Rectal smooth muscle tissue (tissue), 1 donor: ENCODE data around the gene DNAH8.
"Not testable (repeated sequence)": the region's sequence is repeated elsewhere in the genome, so short reads cannot be mapped to it uniquely, and the experiment has no call there.

Experiments
- H3K27ac ChIP-seq: one replicate; pipeline ENCODE4 v1.7.0; 2013; ENCODE audit warnings: low read depth, low read length, inconsistent platforms
- H3K27me3 ChIP-seq: one replicate; pipeline ENCODE4 v1.7.0; 2013; ENCODE audit warnings: low read length; ENCODE audit not compliant: control insufficient read depth, insufficient read depth
- H3K36me3 ChIP-seq: one replicate; pipeline ENCODE4 v1.7.0; 2013; ENCODE audit warnings: low read length; ENCODE audit not compliant: control insufficient read depth, insufficient read depth
- H3K4me1 ChIP-seq: one replicate; pipeline ENCODE4 v1.7.0; 2013; ENCODE audit warnings: low read length; ENCODE audit not compliant: control insufficient read depth, insufficient read depth
- H3K4me3 ChIP-seq: one replicate; pipeline ENCODE4 v1.7.0; 2013; ENCODE audit warnings: low read length
- H3K9ac ChIP-seq: one replicate; pipeline ENCODE4 v1.7.0; 2013; ENCODE audit warnings: low read length

Gene DNAH8

DNA sequence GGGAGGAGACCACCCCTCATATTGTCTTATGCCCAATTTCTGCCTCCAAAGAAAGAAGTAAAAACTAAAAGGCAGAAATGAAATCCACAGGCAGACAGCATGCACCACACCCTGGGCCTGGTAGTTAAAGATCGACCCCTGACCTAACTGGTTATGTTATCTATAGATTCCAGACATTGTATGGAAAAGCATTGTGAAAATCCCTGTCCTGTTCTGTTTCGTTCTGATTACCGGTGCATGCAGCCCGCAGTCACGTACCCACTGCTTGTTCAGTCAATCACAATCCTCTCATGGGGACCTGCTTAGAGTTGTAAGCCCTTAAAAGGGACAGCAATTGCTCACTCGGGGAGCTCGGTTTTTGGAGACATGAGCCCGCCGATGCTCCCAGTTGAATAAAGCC is 81.3 kb downstream of the DNAH8 start:
- H3K4me1 ChIP-seq, H3K9ac ChIP-seq, H3K27ac ChIP-seq, H3K4me3 ChIP-seq, H3K36me3 ChIP-seq, H3K27me3 ChIP-seq: not testable (repeated sequence)

DNA sequence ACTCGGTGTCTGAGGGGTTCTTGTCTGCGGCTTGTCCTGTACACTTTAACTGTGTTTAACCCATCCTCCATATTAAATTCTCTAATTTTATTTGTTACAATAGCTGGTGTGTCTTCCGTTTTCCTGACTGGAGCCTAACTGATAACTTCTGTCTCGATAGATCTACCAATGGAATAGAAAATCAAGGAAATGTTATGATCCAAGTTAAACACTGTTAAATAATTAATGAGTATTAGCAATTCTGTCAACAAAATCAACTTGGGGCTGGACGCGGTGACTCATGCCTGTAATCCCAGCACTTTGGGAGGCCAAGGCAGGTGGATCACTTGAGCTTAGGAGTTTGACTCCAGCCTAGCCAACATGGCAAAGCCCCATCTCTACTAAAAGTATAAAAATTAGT is 81.7 kb downstream of the DNAH8 start:
- H3K27me3 ChIP-seq = no peaks in the 10 kb centered on the region
- no peak overlapping the region for H3K27ac ChIP-seq

GRCh38 chr6:38797391-38797790 is 82.3 kb downstream of the DNAH8 start:
- no peak overlapping the region for H3K4me3 ChIP-seq
- H3K27ac ChIP-seq = no peak overlapping the region
- H3K4me1 ChIP-seq = no peaks in the 10 kb centered on the region

More for the DNA sequence above, 81.7 kb downstream of the DNAH8 start:
- Histone ChIP-seq H3K36me3 (no peaks in the 10 kb centered on the region), H3K9ac (no peak overlapping the region), H3K4me3 (no peak overlapping the region), H3K4me1 (no peaks in the 10 kb centered on the region)

DNA sequence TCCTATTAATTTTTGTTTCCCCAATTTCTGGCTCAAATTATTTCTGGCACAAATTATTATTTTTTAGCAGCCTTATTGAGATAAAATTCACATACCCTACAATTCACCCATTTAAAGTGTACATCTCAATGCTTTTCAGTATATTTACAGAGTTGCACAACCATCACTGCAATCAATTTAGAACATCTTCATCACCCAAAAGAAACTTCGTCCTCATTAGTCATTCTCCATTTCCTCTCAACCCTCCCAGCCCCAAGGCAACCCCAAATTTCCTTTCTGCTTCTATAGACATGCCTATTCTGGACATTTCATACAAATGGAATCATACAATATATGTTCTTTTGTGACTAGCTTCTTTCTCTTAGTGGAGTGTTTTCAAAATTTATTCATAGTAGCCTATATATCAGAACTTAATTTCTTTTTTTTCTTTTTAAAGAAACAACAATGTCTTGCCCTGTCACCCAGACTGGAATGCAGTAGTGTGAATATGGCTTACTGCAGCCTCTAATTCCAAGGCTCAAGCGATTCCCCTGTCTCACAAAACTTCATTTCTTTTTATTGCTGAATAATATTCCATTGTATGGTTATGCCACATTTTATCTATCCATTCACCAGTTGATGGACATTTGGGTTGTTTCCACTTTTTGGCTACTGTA is 84.5 kb downstream of the DNAH8 start:
- Histone ChIP-seq H3K4me1 (no peaks in the 10 kb centered on the region), H3K36me3 (no peaks in the 10 kb centered on the region), H3K27me3 (no peaks in the 10 kb centered on the region), H3K27ac (no peak overlapping the region), H3K9ac (no peak overlapping the region), H3K4me3 (no peak overlapping the region)

More at GRCh38 chr6:38797391-38797790, 82.3 kb downstream of the DNAH8 start:
- Histone ChIP-seq H3K9ac (no peak overlapping the region), H3K27me3 (no peaks in the 10 kb centered on the region), H3K36me3 (no peaks in the 10 kb centered on the region)

GRCh38 chr6:38801305-38801704 is 86.2 kb downstream of the DNAH8 start:
- Histone ChIP-seq H3K27me3 (no peaks in the 10 kb centered on the region), H3K4me3 (no peak overlapping the region), H3K36me3 (no peaks in the 10 kb centered on the region), H3K27ac (no peak overlapping the region), H3K9ac (no peak overlapping the region), H3K4me1 (no peaks in the 10 kb centered on the region)

DNA sequence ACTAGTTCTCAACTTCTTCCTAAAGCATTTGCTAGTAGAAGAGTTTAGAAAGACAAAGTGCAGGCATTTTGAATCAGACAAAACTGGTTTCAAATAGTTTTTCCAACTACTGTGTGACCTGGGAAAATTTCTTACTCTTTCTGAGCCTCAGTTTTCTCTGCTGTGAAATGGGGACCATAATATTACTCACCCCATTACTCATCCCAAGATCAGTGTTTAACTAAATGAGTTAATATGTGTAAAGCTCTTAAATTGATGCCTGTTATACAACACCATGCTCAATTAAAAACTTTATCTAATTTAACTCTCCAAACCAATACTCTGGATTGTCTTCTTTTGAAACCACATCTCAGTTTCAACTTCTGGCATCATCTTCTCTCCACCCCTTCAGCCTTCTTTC is 87.4 kb downstream of the DNAH8 start:
- H3K27me3 ChIP-seq = no peaks in the 10 kb centered on the region
- H3K36me3 ChIP-seq = no peaks in the 10 kb centered on the region
- H3K4me1 ChIP-seq = no peaks in the 10 kb centered on the region
- no peak overlapping the region for H3K4me3 ChIP-seq
- H3K9ac ChIP-seq = no peak overlapping the region
- H3K27ac ChIP-seq = no peak overlapping the region

GRCh38 chr6:38803129-38803528 is 88.0 kb downstream of the DNAH8 start:
- H3K27ac ChIP-seq = no peak overlapping the region
- no peak overlapping the region for H3K4me3 ChIP-seq
- H3K27me3 ChIP-seq = no peaks in the 10 kb centered on the region
- no peak overlapping the region for H3K9ac ChIP-seq
- no peaks in the 10 kb centered on the region for H3K36me3 ChIP-seq
- H3K4me1 ChIP-seq = no peaks in the 10 kb centered on the region

GRCh38 chr6:38804358-38804757 is 89.2 kb downstream of the DNAH8 start:
- Histone ChIP-seq H3K27me3 (no peaks in the 10 kb centered on the region), H3K4me1 (no peaks in the 10 kb centered on the region), H3K4me3 (no peak overlapping the region), H3K36me3 (no peaks in the 10 kb centered on the region), H3K27ac (no peak overlapping the region), H3K9ac (no peak overlapping the region)

DNA sequence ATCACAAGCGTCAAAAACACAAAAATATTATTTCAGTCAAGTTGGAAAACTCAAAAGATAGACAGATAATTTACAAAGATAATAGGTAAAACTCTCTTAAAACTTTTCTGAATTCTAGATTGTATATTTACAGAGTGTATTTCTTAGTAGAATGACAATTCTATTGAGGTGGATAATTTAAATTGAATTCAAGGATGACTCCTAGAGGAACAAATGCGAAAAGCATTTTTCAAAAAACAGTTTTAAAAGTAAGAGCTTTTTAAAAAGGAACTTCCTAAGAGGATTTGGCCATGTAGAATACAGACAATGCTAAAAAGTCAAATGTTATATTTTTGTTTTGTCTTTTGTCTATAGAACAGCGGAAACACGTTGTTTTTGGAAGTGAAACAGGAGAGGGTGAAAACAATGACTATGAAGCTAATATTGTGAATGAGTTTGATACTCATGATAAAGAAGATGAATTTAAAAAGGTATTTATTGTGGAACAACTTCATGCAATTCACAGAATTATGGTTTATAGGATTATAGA is 90.1 kb downstream of the DNAH8 start:
- H3K27me3 ChIP-seq = no peaks in the 10 kb centered on the region
- H3K4me1 ChIP-seq = no peaks in the 10 kb centered on the region
- H3K9ac ChIP-seq = no peak overlapping the region

GRCh38 chr6:38805692-38806091 is 90.6 kb downstream of the DNAH8 start:
- H3K4me1 ChIP-seq = no peaks in the 10 kb centered on the region

More for the DNA sequence above, 90.1 kb downstream of the DNAH8 start:
- Histone ChIP-seq H3K4me3 (no peak overlapping the region), H3K27ac (no peak overlapping the region), H3K36me3 (no peaks in the 10 kb centered on the region)

GRCh38 chr6:38806271-38806670 is 91.2 kb downstream of the DNAH8 start:
- Histone ChIP-seq H3K27me3 (no peaks in the 10 kb centered on the region), H3K27ac (no peak overlapping the region)

More at GRCh38 chr6:38805692-38806091, 90.6 kb downstream of the DNAH8 start:
- H3K27ac ChIP-seq = no peak overlapping the region
- H3K36me3 ChIP-seq = no peaks in the 10 kb centered on the region
- H3K9ac ChIP-seq = no peak overlapping the region
- no peaks in the 10 kb centered on the region for H3K27me3 ChIP-seq
- H3K4me3 ChIP-seq = no peak overlapping the region

GRCh38 chr6:38806833-38807232 is 91.7 kb downstream of the DNAH8 start:
- H3K4me1 ChIP-seq = no peaks in the 10 kb centered on the region
- H3K4me3 ChIP-seq = no peak overlapping the region
- H3K27ac ChIP-seq = no peak overlapping the region
- no peaks in the 10 kb centered on the region for H3K27me3 ChIP-seq
- H3K36me3 ChIP-seq = no peaks in the 10 kb centered on the region
- H3K9ac ChIP-seq = no peak overlapping the region

More at GRCh38 chr6:38806271-38806670, 91.2 kb downstream of the DNAH8 start:
- Histone ChIP-seq H3K9ac (no peak overlapping the region), H3K36me3 (no peaks in the 10 kb centered on the region), H3K4me3 (no peak overlapping the region), H3K4me1 (no peaks in the 10 kb centered on the region)

DNA sequence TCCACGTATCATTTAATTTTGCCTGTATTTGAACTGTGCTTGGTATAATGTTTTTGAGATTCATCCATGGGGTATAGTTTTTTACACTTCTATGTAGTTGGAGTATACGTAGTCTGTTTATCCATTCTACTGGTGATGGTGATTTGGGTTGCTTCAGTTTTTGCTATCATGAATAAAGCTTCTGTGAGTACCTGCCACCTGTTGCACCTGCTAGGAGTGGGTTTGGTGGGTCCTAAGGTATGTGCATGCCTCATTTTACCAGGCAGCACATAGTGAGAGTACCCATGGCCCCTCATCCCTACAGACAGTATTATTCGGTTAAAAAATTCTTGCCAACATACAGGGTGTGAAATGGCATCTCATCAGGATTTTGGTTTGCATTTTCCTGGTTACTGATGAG is 92.9 kb downstream of the DNAH8 start:
- Histone ChIP-seq H3K9ac (no peak overlapping the region), H3K27me3 (no peaks in the 10 kb centered on the region), H3K4me3 (no peak overlapping the region), H3K36me3 (no peaks in the 10 kb centered on the region), H3K27ac (no peak overlapping the region), H3K4me1 (no peaks in the 10 kb centered on the region)
